ENCODE results near the gene SPAG9.

Gene SPAG9

GRCh38 chr17:51010173-51010675, 110.4 kb downstream of the SPAG9 start:
- Histone ChIP-seq H3K4me3 (ENCODE audit: low read depth, low read length) (no peak overlapping the region), H3K27me3 (replicated peaks) (no peaks in the 10 kb centered on the region), H3K36me3 (replicated peaks) (peaks cover 14% of the 10 kb centered on the region), H3K27ac (no peak overlapping the region)
- in situ Hi-C loops (cut with HindIII; ENCODE audit: low pct_ligation_motif_present, low sequenced_read_pairs), result no loop called here
- TF ChIP-seq CTCF (IDR thresholded peaks at IDR 0.05; ENCODE audit: low read depth, low read length, missing control alignments), result no peak
- DNase-seq, result no peak

- no peak for TF ChIP-seq CTCF (IDR thresholded peaks at IDR 0.05; ENCODE audit: low read depth, low read length, missing control alignments)
- peak; percentile 43 for DNase-seq
- no peak overlapping the region for H3K4me3 ChIP-seq (ENCODE audit: low read depth, low read length)
- H3K27ac ChIP-seq, result no peak overlapping the region
- peaks cover 20% of the 10 kb centered on the region for H3K36me3 ChIP-seq (replicated peaks)
- in situ Hi-C loops (cut with HindIII; ENCODE audit: low pct_ligation_motif_present, low sequenced_read_pairs), result no loop called here
- H3K27me3 ChIP-seq (replicated peaks), result no peaks in the 10 kb centered on the region
Measured at GRCh38 chr17:51006601-51007000, 114.1 kb downstream of the SPAG9 start.

GRCh38 chr17:51005768-51006167, 114.9 kb downstream of the SPAG9 start:
- H3K36me3 ChIP-seq (replicated peaks), result peaks cover 24% of the 10 kb centered on the region
- no peak overlapping the region for H3K27ac ChIP-seq
- no peak for DNase-seq
- TF ChIP-seq CTCF (IDR thresholded peaks at IDR 0.05; ENCODE audit: low read depth, low read length, missing control alignments), result no peak
- H3K4me3 ChIP-seq (ENCODE audit: low read depth, low read length), result no peak overlapping the region
- no peaks in the 10 kb centered on the region for H3K27me3 ChIP-seq (replicated peaks)
- in situ Hi-C loops (cut with HindIII; ENCODE audit: low pct_ligation_motif_present, low sequenced_read_pairs), result no loop called here

GRCh38 chr17:51004249-51004648, 116.4 kb downstream of the SPAG9 start:
- no peak overlapping the region for H3K4me3 ChIP-seq (ENCODE audit: low read depth, low read length)
- no peak for DNase-seq
- in situ Hi-C loops (cut with HindIII; ENCODE audit: low pct_ligation_motif_present, low sequenced_read_pairs), result no loop called here
- no peak for TF ChIP-seq CTCF (IDR thresholded peaks at IDR 0.05; ENCODE audit: low read depth, low read length, missing control alignments)
- H3K27me3 ChIP-seq (replicated peaks), result no peaks in the 10 kb centered on the region
- H3K36me3 ChIP-seq (replicated peaks), result peaks cover 29% of the 10 kb centered on the region
- no peak overlapping the region for H3K27ac ChIP-seq

GRCh38 chr17:51000835-51001638, 119.6 kb downstream of the SPAG9 start:
- Histone ChIP-seq H3K4me3 (ENCODE audit: low read depth, low read length) (no peak overlapping the region), H3K36me3 (replicated peaks) (peaks cover 47% of the 10 kb centered on the region), H3K27ac (no peak overlapping the region), H3K27me3 (replicated peaks) (no peaks in the 10 kb centered on the region)
- in situ Hi-C loops (cut with HindIII; ENCODE audit: low pct_ligation_motif_present, low sequenced_read_pairs), result no loop called here
- DNase-seq, result peak; percentile 35
- TF ChIP-seq CTCF (IDR thresholded peaks at IDR 0.05; ENCODE audit: low read depth, low read length, missing control alignments), result peak; percentile 23

All from brain microvascular endothelial cell (primary cell).